Hematopoietic multipotent progenitor cell treated with erythropoietin and hydrocortisone succinate and interleukin-3 and kit ligand, for 8 days (in vitro differentiated cells): ENCODE results near the gene PBX1.

Source experiments
- DNase-seq: peaks from one replicate; pipeline ENCODE4 v3.0.0-alpha.2; 2015

Gene PBX1

GRCh38 chr1:164735315-164736052, 176.5 kb downstream of the PBX1 start:
- DNase-seq, result peak; percentile 40

DNA sequence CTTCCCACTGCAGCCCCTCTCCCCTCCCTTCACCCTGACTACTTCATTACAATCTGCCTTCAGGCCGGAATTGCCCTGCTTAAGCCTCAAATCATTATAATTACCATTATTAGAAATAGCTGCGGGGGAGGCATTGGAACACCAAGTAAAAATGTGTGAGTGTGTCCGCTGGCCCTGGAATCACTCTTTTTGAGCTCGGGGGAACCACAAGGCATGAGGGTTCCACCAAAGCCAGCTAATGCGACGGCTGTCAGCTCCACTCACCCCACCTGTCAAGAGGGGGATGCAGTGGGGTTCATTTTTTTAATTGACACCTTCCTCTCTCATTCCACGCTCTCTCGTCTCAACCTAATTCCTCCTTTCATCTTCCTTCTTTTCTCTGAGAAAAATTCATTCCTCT, 177.2 kb downstream of the PBX1 start:
- no peak for DNase-seq

DNA sequence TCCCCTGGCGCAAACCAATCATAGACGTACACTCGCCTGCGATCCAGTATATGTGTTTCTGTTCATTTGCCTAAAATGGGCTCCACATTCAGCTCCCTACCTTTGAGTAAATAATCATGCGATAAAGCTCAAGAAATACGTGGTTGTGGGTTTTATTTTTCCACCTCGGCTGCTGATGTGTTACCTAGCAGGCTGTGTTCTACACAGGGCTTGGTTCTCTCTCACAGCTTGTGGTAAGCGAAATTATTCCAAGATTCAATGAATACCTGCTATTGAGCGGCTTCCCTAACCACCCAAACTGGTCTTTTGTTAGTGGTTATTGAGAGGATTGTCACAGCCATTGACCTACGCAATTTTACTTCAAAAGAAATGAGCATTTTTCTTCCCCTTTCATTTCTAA, 180.2 kb downstream of the PBX1 start:
- DNase-seq, result no peak

- no peak for DNase-seq
Observed at GRCh38 chr1:164740000-164740526, 181.1 kb downstream of the PBX1 start.

- no peak for DNase-seq
Observed at GRCh38 chr1:164742745-164743144, 183.8 kb downstream of the PBX1 start.

DNA sequence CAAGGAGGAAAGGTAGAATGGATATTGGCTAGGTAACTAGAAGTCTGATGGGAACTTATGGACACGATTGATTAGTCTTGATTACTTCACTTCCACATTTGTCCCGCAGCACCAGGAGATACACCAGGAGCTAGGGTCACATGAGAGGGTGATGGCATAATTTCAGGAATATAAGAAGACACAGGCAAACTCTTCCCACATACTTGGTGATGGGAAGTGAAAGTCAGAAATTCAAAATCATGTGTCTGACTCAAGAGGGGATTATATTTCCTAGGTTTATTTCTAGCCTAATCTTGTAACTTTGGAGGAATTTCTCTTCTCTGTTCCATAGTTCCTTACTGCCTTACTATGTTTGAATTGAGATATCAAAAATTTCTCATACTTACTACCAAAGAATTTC, 185.0 kb downstream of the PBX1 start:
- no peak for DNase-seq

- DNase-seq, result no peak
Observed at GRCh38 chr1:164745736-164746135, 186.8 kb downstream of the PBX1 start.

DNA sequence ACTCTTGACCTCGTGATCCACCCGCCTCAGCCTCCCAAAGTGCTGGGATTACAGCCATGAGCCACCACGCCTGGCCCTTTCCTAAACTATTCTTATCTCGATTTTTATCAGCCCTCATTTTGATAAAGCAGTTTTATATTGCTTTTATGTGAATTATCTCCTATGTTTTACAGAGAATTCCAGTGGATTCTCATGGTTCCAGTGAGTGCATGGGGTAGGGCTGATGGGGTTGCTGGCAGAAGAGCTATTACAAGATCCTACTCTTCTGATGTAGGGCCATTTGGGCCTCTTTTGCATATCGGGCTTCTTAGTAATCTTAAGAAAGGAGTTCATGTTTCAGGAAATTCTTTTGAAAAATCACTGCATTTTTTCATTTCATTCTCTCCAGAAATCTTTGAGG, 187.6 kb downstream of the PBX1 start:
- no peak for DNase-seq

GRCh38 chr1:164748253-164748899, 189.4 kb downstream of the PBX1 start:
- DNase-seq, result no peak

DNA sequence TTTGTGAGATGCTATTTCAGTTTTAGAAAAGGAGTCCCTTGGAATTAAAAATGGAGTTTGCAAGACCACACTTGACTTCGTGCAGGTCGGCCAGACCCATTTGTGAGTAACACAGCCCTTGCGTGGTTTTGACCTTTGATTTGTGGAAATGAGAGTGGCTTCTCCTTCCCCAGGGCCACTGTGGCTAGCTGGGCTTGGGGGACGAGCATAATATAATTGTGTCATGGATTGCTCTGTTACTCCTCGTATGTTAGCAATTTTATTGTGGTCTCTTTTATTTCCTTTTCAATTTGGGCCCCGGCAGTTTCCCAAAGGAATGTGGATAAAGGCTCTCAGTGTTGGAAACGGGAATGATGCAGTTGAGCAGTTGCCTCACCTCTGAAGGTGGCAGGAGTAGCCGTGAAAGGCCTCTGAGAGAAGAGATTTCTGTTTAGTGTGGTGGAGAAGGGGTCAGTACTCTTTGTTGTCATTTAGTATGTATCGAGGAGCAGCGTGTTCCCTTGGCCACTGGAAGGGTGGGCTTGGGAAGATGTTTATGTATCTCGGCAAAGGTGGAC, 194.6 kb downstream of the PBX1 start:
- no peak for DNase-seq

DNA sequence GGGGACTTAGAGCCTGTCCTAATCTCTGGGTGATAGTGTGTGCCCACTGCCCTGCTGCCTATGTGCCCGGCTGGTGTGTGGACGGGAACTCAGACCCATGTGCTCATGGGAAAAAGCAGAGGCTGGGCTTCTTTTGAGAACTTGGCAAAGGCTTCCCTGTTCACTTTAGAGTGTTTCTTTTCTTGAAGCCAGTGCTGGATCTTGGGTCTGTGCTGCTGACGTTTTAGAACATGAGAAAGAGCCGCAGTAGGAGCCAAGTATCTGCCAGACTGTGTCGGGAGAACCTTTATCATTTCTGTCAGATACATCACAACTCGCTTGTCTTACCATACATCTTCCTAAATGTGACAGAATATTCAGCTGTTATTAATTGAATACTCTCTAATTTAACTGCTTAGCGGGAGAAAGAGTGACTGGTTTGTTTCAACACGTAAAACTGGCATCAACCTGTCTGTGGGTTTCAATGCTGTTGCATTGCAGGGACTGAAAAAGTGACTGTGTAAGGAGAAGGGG, 195.2 kb downstream of the PBX1 start:
- DNase-seq, result no peak

- no peak for DNase-seq
Observed at GRCh38 chr1:164755690-164756089, 196.7 kb downstream of the PBX1 start.

DNA sequence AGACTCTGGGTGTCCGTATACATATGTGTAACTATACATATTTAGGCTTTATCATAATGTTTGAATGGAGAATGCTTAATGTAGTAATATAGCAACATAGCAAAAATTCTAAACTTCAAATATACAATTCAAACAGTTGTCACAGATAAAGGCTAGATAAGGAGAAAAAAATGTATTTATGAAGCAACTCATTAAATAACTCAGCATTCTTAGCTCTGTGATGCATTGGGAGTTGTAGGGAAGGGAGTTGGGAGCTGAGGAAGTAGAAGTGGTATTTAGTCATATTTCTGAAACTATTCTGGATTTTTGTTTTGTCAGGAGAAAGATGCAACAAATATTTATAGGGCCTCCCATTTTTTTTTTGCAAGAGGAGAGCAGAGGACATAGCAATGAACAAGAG, 197.8 kb downstream of the PBX1 start:
- no peak for DNase-seq

DNA sequence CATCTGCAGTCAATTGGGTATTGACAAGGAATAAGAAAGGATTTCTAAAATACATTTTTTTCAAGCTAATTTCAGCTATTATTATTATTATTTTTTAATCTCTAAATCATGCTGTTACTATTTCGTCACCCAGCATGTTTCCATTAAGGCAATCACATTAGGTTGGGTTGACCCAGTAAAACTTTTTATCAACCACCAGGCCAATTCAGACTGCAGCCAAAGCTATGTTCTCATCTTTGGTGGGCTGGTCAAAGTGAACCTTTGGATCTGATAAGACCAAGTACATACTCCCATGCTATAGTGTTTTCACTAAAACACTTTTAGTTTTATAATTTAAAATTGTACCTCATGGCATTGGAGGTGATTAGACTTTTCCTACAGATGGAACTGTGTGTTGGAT, 198.6 kb downstream of the PBX1 start:
- no peak for DNase-seq

GRCh38 chr1:164759144-164759920, 200.3 kb downstream of the PBX1 start:
- DNase-seq, result no peak

- no peak for DNase-seq
Observed at GRCh38 chr1:164759979-164760469, 201.0 kb downstream of the PBX1 start.

GRCh38 chr1:164760569-164760968, 201.6 kb downstream of the PBX1 start:
- DNase-seq, result no peak

GRCh38 chr1:164761009-164761408, 202.0 kb downstream of the PBX1 start:
- DNase-seq, result no peak

DNA sequence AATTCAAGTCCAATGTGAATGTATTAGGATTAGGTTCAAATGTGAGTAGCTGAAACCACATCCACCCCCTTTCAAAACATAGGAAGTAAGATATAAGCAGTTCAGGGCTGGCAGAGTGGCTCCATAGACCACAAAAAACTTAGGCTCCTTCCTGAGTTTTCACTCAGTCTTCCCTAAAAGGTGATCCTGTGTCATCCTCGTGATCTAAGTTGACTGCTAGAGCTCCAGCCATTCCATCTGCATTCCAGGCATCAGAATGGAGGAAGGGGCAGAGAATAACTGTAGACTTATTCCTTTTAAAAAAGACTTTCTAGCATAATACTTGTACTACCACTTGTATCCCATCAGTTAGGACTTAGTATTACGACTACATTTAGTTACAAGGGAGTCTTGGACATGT, 204.1 kb downstream of the PBX1 start:
- DNase-seq, result no peak

DNA sequence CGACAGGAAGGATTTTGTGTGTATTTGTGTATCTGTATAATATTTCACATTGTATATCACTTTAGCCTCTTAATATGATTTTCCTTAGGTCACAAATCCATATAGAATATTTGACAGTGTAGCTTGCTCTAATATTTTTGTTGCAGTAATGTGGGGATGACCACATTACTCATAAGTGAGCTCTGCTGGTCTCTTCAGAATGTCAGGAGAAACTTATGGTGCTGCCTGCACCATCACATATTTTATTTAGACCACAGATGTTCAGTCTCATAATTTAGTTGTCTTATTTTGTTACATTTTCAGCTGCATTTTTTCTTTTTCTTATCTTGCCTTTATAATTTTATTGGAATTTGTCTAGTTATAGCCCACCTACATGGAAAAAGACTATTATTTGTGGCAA, 205.3 kb downstream of the PBX1 start:
- no peak for DNase-seq

DNA sequence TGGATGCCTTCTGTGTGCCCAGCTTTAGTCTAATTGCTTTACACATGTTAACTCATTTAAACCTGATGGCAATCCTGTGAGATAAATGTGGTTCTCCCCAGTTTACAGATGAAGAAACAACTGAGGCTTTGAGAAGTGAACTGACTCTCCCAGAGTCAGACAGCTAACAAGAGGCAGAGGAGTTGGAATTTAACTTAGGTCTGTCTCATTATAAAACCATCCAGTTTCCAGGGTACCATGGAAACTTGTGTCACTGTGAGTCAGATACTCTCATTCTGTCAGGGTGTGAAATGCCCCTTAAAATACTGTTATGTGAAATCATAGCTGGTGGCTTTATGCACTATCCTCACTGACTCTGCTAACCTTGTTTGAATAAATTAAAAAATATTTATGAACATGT, 206.6 kb downstream of the PBX1 start:
- DNase-seq, result no peak

GRCh38 chr1:164765992-164766720, 207.2 kb downstream of the PBX1 start:
- DNase-seq, result no peak
